AG10803 (cell line): Measurements from ENCODE around the gene STRADA.
A peak's percentile ranks its signal among the peaks of the same experiment; 100 is the strongest.

Experiments
- DNase-seq: peaks from one replicate; pipeline ENCODE4 v3.0.0; 2010; ENCODE audit warnings: low read depth
- H3K4me3 ChIP-seq: 2 replicates; pipeline ENCODE4 v1.5.1; 2011; ENCODE audit warnings: mild to moderate bottlenecking, low read length, control low read depth
- CTCF ChIP-seq: conservative IDR thresholded peaks from 2 replicates; pipeline ENCODE4 v1.5.1; 2011; ENCODE audit warnings: mild to moderate bottlenecking, low read length, control low read depth, inconsistent platforms

The STRADA gene

GRCh38 chr17:63697341-63698286, 44.0 kb downstream of the STRADA start:
- peak; percentile 28 for DNase-seq
- peak; percentile 50 for TF ChIP-seq CTCF
- no peak overlapping the region for H3K4me3 ChIP-seq

- H3K4me3 ChIP-seq: no peak overlapping the region
- peak; percentile 42 for TF ChIP-seq CTCF
- peak; percentile 38 for DNase-seq
Observed at GRCh38 chr17:63696381-63696961, 45.1 kb downstream of the STRADA start.

- DNase-seq: no peak
- H3K4me3 ChIP-seq: no peak overlapping the region
- no peak for TF ChIP-seq CTCF
Observed at GRCh38 chr17:63695889-63696288, 45.7 kb downstream of the STRADA start.

- no peak for TF ChIP-seq CTCF
- no peak overlapping the region for H3K4me3 ChIP-seq
- DNase-seq: no peak
Observed at GRCh38 chr17:63694950-63695773, 46.4 kb downstream of the STRADA start.

GRCh38 chr17:63694229-63694949, 47.2 kb downstream of the STRADA start:
- no peak for TF ChIP-seq CTCF

GRCh38 chr17:63693411-63694113, 48.0 kb downstream of the STRADA start:
- DNase-seq: no peak
- H3K4me3 ChIP-seq: no peak overlapping the region
- no peak for TF ChIP-seq CTCF

More at GRCh38 chr17:63694229-63694949, 47.2 kb downstream of the STRADA start:
- no peak overlapping the region for H3K4me3 ChIP-seq
- no peak for DNase-seq
